ENCODE results near the gene RBMS3. TPM values are rescaled to one million over a fixed set of nuclear protein-coding genes. Genes with fewer than 3 reads are reported as not detected.

RBMS3 gene
- total and polyA plus RNA-seq, 5 donors from 2014 or later = 5.2 to 18.8 (median 8.5) TPM

GRCh38 chr3:29940759-29941323 is 660.0 kb downstream of the RBMS3 start:
- H3K4me3 ChIP-seq (ENCODE audit: low read depth, low read length) = no peak overlapping the region
- no peak overlapping the region for H3K27ac ChIP-seq (ENCODE audit: insufficient read depth, low read length, poor library complexity, severe bottlenecking)
- no peak for DNase-seq
- ATAC-seq (ENCODE audit: low read depth in 2 of 2) = no peak
- H3K27me3 ChIP-seq (ENCODE audit: control insufficient read depth, insufficient read depth, low read length) = no peaks in the 10 kb centered on the region
- no peaks in the 10 kb centered on the region for H3K9me3 ChIP-seq (ENCODE audit: control insufficient read depth in 2 of 2, low read length in 2 of 2)
- Mint-ChIP-seq H3K36me3 (peaks cover 10% of the 10 kb centered on the region), H3K27me3 (no peaks in the 10 kb centered on the region), H3K4me1 (peaks cover 0 to 1% (median 0%) of the 10 kb centered on the region in 4 donors), H3K4me3 (no peak overlapping the region), H3K9me3 (no peaks in the 10 kb centered on the region), H3K27ac (no peak overlapping the region)
- H3K4me1 ChIP-seq (ENCODE audit: control insufficient read depth, insufficient read depth, low read length, poor library complexity, severe bottlenecking) = no peaks in the 10 kb centered on the region
- no peaks in the 10 kb centered on the region for H3K36me3 ChIP-seq (ENCODE audit: control insufficient read depth, insufficient read depth, low read length)

GRCh38 chr3:29942297-29942696 is 661.4 kb downstream of the RBMS3 start:
- no peak overlapping the region for H3K27ac ChIP-seq (ENCODE audit: insufficient read depth, low read length, poor library complexity, severe bottlenecking)
- no peaks in the 10 kb centered on the region for H3K9me3 ChIP-seq (ENCODE audit: control insufficient read depth in 2 of 2, low read length in 2 of 2)
- H3K27me3 Mint-ChIP-seq = no peaks in the 10 kb centered on the region
- no peak for DNase-seq
- no peak for ATAC-seq (ENCODE audit: low read depth in 2 of 2)
- H3K4me3 Mint-ChIP-seq = no peak overlapping the region
- H3K4me1 Mint-ChIP-seq = no peaks in the 10 kb centered on the region
- no peak overlapping the region for H3K4me3 ChIP-seq (ENCODE audit: low read depth, low read length)
- no peaks in the 10 kb centered on the region for H3K36me3 ChIP-seq (ENCODE audit: control insufficient read depth, insufficient read depth, low read length)
- H3K4me1 ChIP-seq (ENCODE audit: control insufficient read depth, insufficient read depth, low read length, poor library complexity, severe bottlenecking) = no peaks in the 10 kb centered on the region
- no peaks in the 10 kb centered on the region for H3K27me3 ChIP-seq (ENCODE audit: control insufficient read depth, insufficient read depth, low read length)
- no peak overlapping the region for H3K27ac Mint-ChIP-seq
- peaks cover 0 to 2% (median 0%) of the 10 kb centered on the region in 7 donors for H3K9me3 Mint-ChIP-seq
- peaks cover 10% of the 10 kb centered on the region for H3K36me3 Mint-ChIP-seq

GRCh38 chr3:29949131-29949530 is 668.3 kb downstream of the RBMS3 start:
- Mint-ChIP-seq H3K27ac (no peak overlapping the region), H3K9me3 (peaks cover 0 to 2% (median 0%) of the 10 kb centered on the region in 7 donors), H3K27me3 (no peaks in the 10 kb centered on the region), H3K4me3 (no peak overlapping the region), H3K36me3 (no peaks in the 10 kb centered on the region), H3K4me1 (no peaks in the 10 kb centered on the region)
- no peaks in the 10 kb centered on the region for H3K27me3 ChIP-seq (ENCODE audit: control insufficient read depth, insufficient read depth, low read length)
- H3K4me3 ChIP-seq (ENCODE audit: low read depth, low read length) = no peak overlapping the region
- no peak for DNase-seq
- no peaks in the 10 kb centered on the region for H3K36me3 ChIP-seq (ENCODE audit: control insufficient read depth, insufficient read depth, low read length)
- H3K27ac ChIP-seq (ENCODE audit: insufficient read depth, low read length, poor library complexity, severe bottlenecking) = no peak overlapping the region
- H3K4me1 ChIP-seq (ENCODE audit: control insufficient read depth, insufficient read depth, low read length, poor library complexity, severe bottlenecking) = no peaks in the 10 kb centered on the region
- ATAC-seq (ENCODE audit: low read depth in 2 of 2) = no peak
- H3K9me3 ChIP-seq (ENCODE audit: control insufficient read depth in 2 of 2, low read length in 2 of 2) = no peaks in the 10 kb centered on the region

GRCh38 chr3:29949940-29950616 is 669.2 kb downstream of the RBMS3 start:
- Mint-ChIP-seq H3K36me3 (no peaks in the 10 kb centered on the region), H3K27me3 (no peaks in the 10 kb centered on the region), H3K4me3 (no peak overlapping the region), H3K9me3 (peaks cover 0 to 2% (median 0%) of the 10 kb centered on the region in 7 donors), H3K4me1 (no peaks in the 10 kb centered on the region), H3K27ac (no peak overlapping the region)
- no peaks in the 10 kb centered on the region for H3K9me3 ChIP-seq (ENCODE audit: control insufficient read depth in 2 of 2, low read length in 2 of 2)
- H3K27me3 ChIP-seq (ENCODE audit: control insufficient read depth, insufficient read depth, low read length) = no peaks in the 10 kb centered on the region
- no peak overlapping the region for H3K27ac ChIP-seq (ENCODE audit: insufficient read depth, low read length, poor library complexity, severe bottlenecking)
- H3K36me3 ChIP-seq (ENCODE audit: control insufficient read depth, insufficient read depth, low read length) = no peaks in the 10 kb centered on the region
- DNase-seq (no peak), ATAC-seq (ENCODE audit: low read depth in 2 of 2) (no peak)
- no peak overlapping the region for H3K4me3 ChIP-seq (ENCODE audit: low read depth, low read length)
- H3K4me1 ChIP-seq (ENCODE audit: control insufficient read depth, insufficient read depth, low read length, poor library complexity, severe bottlenecking) = no peaks in the 10 kb centered on the region

GRCh38 chr3:29952431-29952830 is 671.6 kb downstream of the RBMS3 start:
- Histone ChIP-seq H3K27ac (ENCODE audit: insufficient read depth, low read length, poor library complexity, severe bottlenecking) (no peak overlapping the region), H3K4me3 (ENCODE audit: low read depth, low read length) (no peak overlapping the region), H3K36me3 (ENCODE audit: control insufficient read depth, insufficient read depth, low read length) (no peaks in the 10 kb centered on the region), H3K27me3 (ENCODE audit: control insufficient read depth, insufficient read depth, low read length) (no peaks in the 10 kb centered on the region), H3K9me3 (ENCODE audit: control insufficient read depth in 2 of 2, low read length in 2 of 2) (no peaks in the 10 kb centered on the region), H3K4me1 (ENCODE audit: control insufficient read depth, insufficient read depth, low read length, poor library complexity, severe bottlenecking) (no peaks in the 10 kb centered on the region)
- H3K9me3 Mint-ChIP-seq = peaks cover 0 to 1% (median 0%) of the 10 kb centered on the region in 7 donors
- no peak for ATAC-seq (ENCODE audit: low read depth in 2 of 2)
- no peak for DNase-seq
- no peak overlapping the region for H3K4me3 Mint-ChIP-seq
- H3K36me3 Mint-ChIP-seq = no peaks in the 10 kb centered on the region
- no peak overlapping the region for H3K27ac Mint-ChIP-seq
- H3K4me1 Mint-ChIP-seq = no peaks in the 10 kb centered on the region
- no peaks in the 10 kb centered on the region for H3K27me3 Mint-ChIP-seq

GRCh38 chr3:29955413-29955812 is 674.5 kb downstream of the RBMS3 start:
- no peaks in the 10 kb centered on the region for H3K9me3 ChIP-seq (ENCODE audit: control insufficient read depth in 2 of 2, low read length in 2 of 2)
- H3K4me3 Mint-ChIP-seq = no peak overlapping the region
- H3K36me3 Mint-ChIP-seq = peaks cover 8% of the 10 kb centered on the region
- H3K27me3 Mint-ChIP-seq = no peaks in the 10 kb centered on the region
- peaks cover 0 to 1% (median 0%) of the 10 kb centered on the region in 7 donors for H3K9me3 Mint-ChIP-seq
- H3K27me3 ChIP-seq (ENCODE audit: control insufficient read depth, insufficient read depth, low read length) = no peaks in the 10 kb centered on the region
- H3K27ac ChIP-seq (ENCODE audit: insufficient read depth, low read length, poor library complexity, severe bottlenecking) = no peak overlapping the region
- no peaks in the 10 kb centered on the region for H3K4me1 Mint-ChIP-seq
- DNase-seq (no peak), ATAC-seq (ENCODE audit: low read depth in 2 of 2) (no peak)
- no peak overlapping the region for H3K4me3 ChIP-seq (ENCODE audit: low read depth, low read length)
- no peak overlapping the region for H3K27ac Mint-ChIP-seq
- H3K36me3 ChIP-seq (ENCODE audit: control insufficient read depth, insufficient read depth, low read length) = no peaks in the 10 kb centered on the region
- H3K4me1 ChIP-seq (ENCODE audit: control insufficient read depth, insufficient read depth, low read length, poor library complexity, severe bottlenecking) = no peaks in the 10 kb centered on the region

- DNase-seq (no peak), ATAC-seq (ENCODE audit: low read depth in 2 of 2) (no peak)
- Histone ChIP-seq H3K4me3 (ENCODE audit: low read depth, low read length) (no peak overlapping the region), H3K36me3 (ENCODE audit: control insufficient read depth, insufficient read depth, low read length) (no peaks in the 10 kb centered on the region), H3K4me1 (ENCODE audit: control insufficient read depth, insufficient read depth, low read length, poor library complexity, severe bottlenecking) (no peaks in the 10 kb centered on the region), H3K9me3 (ENCODE audit: control insufficient read depth in 2 of 2, low read length in 2 of 2) (no peaks in the 10 kb centered on the region), H3K27ac (ENCODE audit: insufficient read depth, low read length, poor library complexity, severe bottlenecking) (no peak overlapping the region), H3K27me3 (ENCODE audit: control insufficient read depth, insufficient read depth, low read length) (no peaks in the 10 kb centered on the region)
- no peaks in the 10 kb centered on the region for H3K27me3 Mint-ChIP-seq
- H3K27ac Mint-ChIP-seq = no peak overlapping the region
- peaks cover 0 to 1% (median 0%) of the 10 kb centered on the region in 7 donors for H3K9me3 Mint-ChIP-seq
- peaks cover 8% of the 10 kb centered on the region for H3K36me3 Mint-ChIP-seq
- H3K4me3 Mint-ChIP-seq = no peak overlapping the region
- no peaks in the 10 kb centered on the region for H3K4me1 Mint-ChIP-seq
These were observed 677.9 kb downstream of the RBMS3 start for GRCh38 chr3:29958816-29959215.

- no peaks in the 10 kb centered on the region for H3K27me3 Mint-ChIP-seq
- H3K27ac ChIP-seq (ENCODE audit: insufficient read depth, low read length, poor library complexity, severe bottlenecking) = no peak overlapping the region
- H3K4me3 ChIP-seq (ENCODE audit: low read depth, low read length) = no peak overlapping the region
- no peaks in the 10 kb centered on the region for H3K36me3 ChIP-seq (ENCODE audit: control insufficient read depth, insufficient read depth, low read length)
- H3K4me3 Mint-ChIP-seq = no peak overlapping the region
- no peaks in the 10 kb centered on the region for H3K27me3 ChIP-seq (ENCODE audit: control insufficient read depth, insufficient read depth, low read length)
- DNase-seq (no peak), ATAC-seq (ENCODE audit: low read depth in 2 of 2) (no peak)
- H3K36me3 Mint-ChIP-seq = no peaks in the 10 kb centered on the region
- H3K4me1 Mint-ChIP-seq = no peaks in the 10 kb centered on the region
- peaks cover 0 to 6% (median 0%) of the 10 kb centered on the region in 7 donors for H3K9me3 Mint-ChIP-seq
- no peaks in the 10 kb centered on the region for H3K9me3 ChIP-seq (ENCODE audit: control insufficient read depth in 2 of 2, low read length in 2 of 2)
- H3K27ac Mint-ChIP-seq = no peak overlapping the region
- H3K4me1 ChIP-seq (ENCODE audit: control insufficient read depth, insufficient read depth, low read length, poor library complexity, severe bottlenecking) = no peaks in the 10 kb centered on the region
These were observed 691.0 kb downstream of the RBMS3 start for GRCh38 chr3:29971895-29972294.

All from CD4-positive, CD25-positive, alpha-beta regulatory T cell (primary cell).